HCT116 (cell line): ENCODE data around the gene AADACL2. TPM values are rescaled to one million over a fixed set of nuclear protein-coding genes. Genes with fewer than 3 reads are reported as not detected.

ENCODE experiments used
- ATAC-seq: fragments of 200-7000 bp; cut with Tn5 transposase; 2 replicates; pipeline ENCODE4 v1.9.1; 2020; ENCODE audit warnings: mild to moderate bottlenecking, moderate library complexity
- BruUV-seq: library from RNA; stranded (reverse); fragments of 400-500 nt; replicated peaks from 2 replicates; lab custom pipeline; 2021; lab: Mats Ljungman, UMichigan
- CTCF ChIA-PET: fragments of 300-600 bp; sonication (Branson Sonifier 250); formaldehyde crosslinking; loops from one replicate; lab custom pipeline; 2021; ENCODE audit warnings: antibody characterized with exemption; lab: Charles Lee
- POLR2A ChIA-PET: fragments of 300-600, 350-600 bp; sonication (Branson Sonifier 250); formaldehyde crosslinking; loops from one replicate; lab custom pipeline; 2021; ENCODE audit warnings: antibody characterized with exemption; lab: Charles Lee
- RAD21 ChIA-PET, 2 experiments: fragments of 300-600 bp; sonication (Branson Sonifier 250); formaldehyde crosslinking; loops; one replicate each; lab custom pipeline; 2023; ENCODE audit warnings: low total read pairs in 2 of 2; ENCODE audit not compliant: uncharacterized antibody in 2 of 2, unreplicated experiment in 2 of 2, low non-redundant PET in 1 of 2; lab: Charles Lee
- DNase-seq: peaks from one replicate; pipeline ENCODE4 v3.0.0-alpha.2; 2010; ENCODE audit warnings: low read depth, low spot score
- H2AFZ ChIP-seq: fragments of 200-600 bp; shearing (Covaris generic), sonication (generic); 2 replicates; pipeline ENCODE4 v1.6.1; 2017; ENCODE audit warnings: low read depth, mixed run types, mixed read lengths, antibody characterized with exemption, low read length; ENCODE audit not compliant: poor library complexity, severe bottlenecking
- H3K27ac ChIP-seq: 2 replicates; pipeline ENCODE4 v1.5.1; 2012; ENCODE audit warnings: low read depth, low read length
- H3K27me3 ChIP-seq: fragments of 200-600 bp; sonication (generic); 2 replicates; pipeline ENCODE4 v1.6.1; 2016; ENCODE audit warnings: mixed run types, low read length, mixed read lengths; ENCODE audit not compliant: insufficient read depth
- H3K36me3 ChIP-seq, 2 experiments: fragments of 200-500 bp in 1 of 2; fragments of 200-600 bp in 1 of 2; sonication (Bioruptor generic) in 1 of 2; sonication (generic) in 1 of 2; 2 replicates each; pipeline versions ENCODE4 v1.5.1 to v1.6.1; 2014 to 2016; ENCODE audit warnings: low read length in 2 of 2, inconsistent platforms in 1 of 2, mixed read lengths in 1 of 2, mixed run types in 1 of 2; ENCODE audit not compliant: insufficient read depth in 2 of 2, control insufficient read depth in 1 of 2
- H3K4me1 ChIP-seq, 2 experiments: fragments of 200-600 bp in 1 of 2; sonication (generic) in 1 of 2; 2 replicates each; pipeline versions ENCODE4 v1.5.1 to v1.6.1; 2012 to 2017; ENCODE audit warnings: low read length in 2 of 2, inconsistent platforms in 1 of 2, mild to moderate bottlenecking in 1 of 2, mixed read lengths in 1 of 2, mixed run types in 1 of 2, moderate library complexity in 1 of 2; ENCODE audit not compliant: insufficient read depth in 2 of 2, control insufficient read depth in 1 of 2
- H3K4me2 ChIP-seq: fragments of 200-600 bp; sonication (generic); 2 replicates; pipeline ENCODE4 v1.6.1; 2017; ENCODE audit warnings: mixed run types, low read length, mixed read lengths
- H3K4me3 ChIP-seq, 2 experiments: fragments of 200-600 bp in 1 of 2; sonication (generic) in 1 of 2; replicated peaks in 1 of 2; 2 replicates each; pipeline ENCODE4 v1.5.1; 2011 to 2016; ENCODE audit warnings: low read length in 2 of 2, control low read depth in 1 of 2, low read depth in 1 of 2, mild to moderate bottlenecking in 1 of 2, mixed read lengths in 1 of 2, mixed run types in 1 of 2
- H3K79me2 ChIP-seq: fragments of 200-600 bp; sonication (generic); 2 replicates; pipeline ENCODE4 v1.6.1; 2017; ENCODE audit warnings: mild to moderate bottlenecking, mixed run types, low read length, moderate library complexity, mixed read lengths; ENCODE audit not compliant: insufficient read depth
- H3K9ac ChIP-seq: fragments of 200-600 bp; sonication (generic); 2 replicates; pipeline ENCODE4 v1.6.1; 2016; ENCODE audit warnings: low read length, mixed read lengths
- H3K9me2 ChIP-seq: fragments of 200-600 bp; sonication (generic), shearing (Covaris generic); 2 replicates; pipeline ENCODE4 v1.6.1; 2017; ENCODE audit warnings: mixed run types, mild to moderate bottlenecking, moderate library complexity; ENCODE audit not compliant: insufficient read depth
- H3K9me3 ChIP-seq, 2 experiments: fragments of 200-500 bp in 1 of 2; fragments of 200-600 bp in 1 of 2; sonication (Bioruptor generic) in 1 of 2; sonication (generic) in 1 of 2; 2 replicates each; pipeline ENCODE4 v1.6.1; 2014 to 2017; ENCODE audit warnings: low read length in 2 of 2, mixed read lengths in 2 of 2, inconsistent platforms in 1 of 2, low read depth in 1 of 2, mild to moderate bottlenecking in 1 of 2, mixed run types in 1 of 2, moderate library complexity in 1 of 2; ENCODE audit not compliant: control insufficient read depth in 1 of 2, insufficient read depth in 1 of 2
- H4K20me1 ChIP-seq: fragments of 200-600 bp; sonication (generic), shearing (Covaris generic); 2 replicates; pipeline ENCODE4 v1.6.1; 2017; ENCODE audit warnings: mixed run types, mild to moderate bottlenecking, moderate library complexity; ENCODE audit not compliant: insufficient read depth
- ATF3 ChIP-seq: IDR thresholded peaks from 2 replicates; pipeline ENCODE4 v1.6.1; 2012
- CBX3 ChIP-seq: IDR thresholded peaks from 2 replicates; pipeline ENCODE4 v1.6.1; 2012; ENCODE audit warnings: low read depth
- CTCF ChIP-seq, 3 experiments: fragments of 200-600 bp in 1 of 3; sonication (generic) in 1 of 3; IDR thresholded peaks in 2 of 3; conservative IDR thresholded peaks in 1 of 3; 2 replicates each; pipeline ENCODE4 v1.5.1; 2012 to 2017; ENCODE audit warnings: low read depth in 2 of 3, low read length in 2 of 3, antibody characterized with exemption in 1 of 3, borderline replicate concordance in 1 of 3, control low read depth in 1 of 3, mild to moderate bottlenecking in 1 of 3, mixed read lengths in 1 of 3, mixed run types in 1 of 3, moderate library complexity in 1 of 3; ENCODE audit not compliant: insufficient read depth in 1 of 3
- EZH2phosphoT487 ChIP-seq: fragments of 200-600 bp; IDR thresholded peaks from 2 replicates; pipeline ENCODE4 v1.6.1; 2018; ENCODE audit warnings: antibody characterized with exemption, borderline replicate concordance
- POLR2AphosphoS5 ChIP-seq: IDR thresholded peaks from 2 replicates; pipeline ENCODE4 v1.6.1; 2011; ENCODE audit warnings: mild to moderate bottlenecking, low read depth, low read length, moderate library complexity
- RAD21 ChIP-seq: IDR thresholded peaks from 2 replicates; pipeline ENCODE4 v1.6.1; 2012; ENCODE audit warnings: low read depth, mild to moderate bottlenecking
- SP1 ChIP-seq: IDR thresholded peaks from 2 replicates; pipeline ENCODE4 v1.6.1; 2012; ENCODE audit warnings: low read depth
- TCF7L2 ChIP-seq: IDR thresholded peaks from 2 replicates; pipeline ENCODE4 v1.7.0; 2011; ENCODE audit warnings: borderline replicate concordance, inconsistent platforms; ENCODE audit not compliant: insufficient read depth, insufficient read length; ENCODE audit errors: extremely low read depth
- ZBTB33 ChIP-seq: IDR thresholded peaks from 2 replicates; pipeline ENCODE4 v1.6.1; 2011; ENCODE audit warnings: mild to moderate bottlenecking, low read length, moderate library complexity; ENCODE audit not compliant: insufficient replicate concordance; ENCODE audit errors: extremely low read depth
- ZNF274 ChIP-seq: fragments of 200-500 bp; sonication (Bioruptor generic); IDR thresholded peaks from 2 replicates; pipeline ENCODE4 v1.6.1; 2014; ENCODE audit warnings: mild to moderate bottlenecking, low read depth, low read length, inconsistent platforms
- intact Hi-C: fragments of 100-400 bp; cut with micrococcal nuclease; formaldehyde crosslinking; loops from 2 replicates; pipeline ENCODE4 v1.10.0; 2022
- total RNA-seq: library from RNA; stranded (reverse); gene quantifications from one replicate; pipeline ENCODE4 v1.2.1, GENCODE V29; 2021; ENCODE audit not compliant: unreplicated experiment

The AADACL2 gene
- total RNA-seq, 1 experiment from 2014 or later = not detected

GRCh38 chr3:151740581-151740980 lies 6.9 kb downstream of the AADACL2 start:
- ChIA-PET POLR2A (no interaction called here), CTCF (no interaction called here), RAD21 (no interaction called here)
- no peaks in the 10 kb centered on the region for H3K9me3 ChIP-seq
- no peak for TF ChIP-seq ZBTB33
- no peak for TF ChIP-seq TCF7L2
- no peak for TF ChIP-seq SP1
- no peak for TF ChIP-seq CTCF (IDR thresholded peaks at IDR 0.05 in 2 of 3, conservative IDR thresholded peaks at IDR 0.05 in 1 of 3; ENCODE audit: borderline replicate concordance in 1 of 3, insufficient read depth in 1 of 3, low read depth in 2 of 3, low read length in 2 of 3)
- no peak for TF ChIP-seq CBX3
- TF ChIP-seq ATF3 = no peak
- TF ChIP-seq POLR2AphosphoS5 = no peak
- TF ChIP-seq ZNF274 = no peak
- no peak for TF ChIP-seq EZH2phosphoT487
- TF ChIP-seq RAD21 = no peak
- H3K4me2 ChIP-seq = no peak overlapping the region
- no peak overlapping the region for H3K4me3 ChIP-seq
- no peak for DNase-seq
- H3K9me2 ChIP-seq = no peaks in the 10 kb centered on the region
- BruUV-seq = no TSS peak
- intact Hi-C loops = no loop called here
- H3K4me1 ChIP-seq = no peaks in the 10 kb centered on the region
- H2AFZ ChIP-seq = no peak overlapping the region
- no peak for ATAC-seq
- no peak overlapping the region for H3K9ac ChIP-seq
- H4K20me1 ChIP-seq = no peaks in the 10 kb centered on the region
- no peaks in the 10 kb centered on the region for H3K79me2 ChIP-seq
- H3K27me3 ChIP-seq = no peaks in the 10 kb centered on the region
- H3K36me3 ChIP-seq = no peaks in the 10 kb centered on the region
- no peak overlapping the region for H3K27ac ChIP-seq
